H1 (cell line): ENCODE measurements around the gene SCUBE2. TPM values are rescaled to one million over a fixed set of nuclear protein-coding genes. Genes with fewer than 3 reads are reported as not detected.
A peak's percentile ranks its signal among the peaks of the same experiment; 100 is the strongest.

Source experiments
- CTCF ChIA-PET: fragments of 300-600 bp; sonication (Branson Sonifier 250); formaldehyde crosslinking; loops from one replicate; lab custom pipeline; 2021; ENCODE audit not compliant: partially characterized antibody; lab: Charles Lee
- POLR2A ChIA-PET: fragments of 300-600 bp; sonication (Branson Sonifier 250); formaldehyde crosslinking; loops from one replicate; lab custom pipeline; 2021; ENCODE audit warnings: inconsistent platforms; ENCODE audit not compliant: partially characterized antibody; lab: Charles Lee
- DNase-seq, 2 experiments: peaks; one replicate each; pipeline versions ENCODE4 v3.0.0 to v3.0.0-alpha.2; 2010 to 2022; ENCODE audit warnings: low spot score in 2 of 2, low read depth in 1 of 2, mixed read lengths in 1 of 2
- FAIRE-seq: peaks from 2 replicates; lab custom pipeline; 2011; peaks lifted over from hg19 to GRCh38; lab: Jason Lieb, UNC
- H2AFZ ChIP-seq: 2 replicates; pipeline ENCODE4 v1.8.1; 2012; ENCODE audit warnings: low read length, inconsistent platforms
- H2AK5ac ChIP-seq: 2 replicates; pipeline ENCODE4 v1.6.1; 2013; ENCODE audit warnings: low read depth, low read length
- H2BK120ac ChIP-seq: replicated peaks from 2 replicates; pipeline ENCODE3; 2013; ENCODE audit warnings: low read depth, low read length, inconsistent platforms
- H2BK12ac ChIP-seq: 2 replicates; pipeline ENCODE4 v1.6.1; 2013; ENCODE audit warnings: low read depth, low read length
- H2BK15ac ChIP-seq: 2 replicates; pipeline ENCODE4 v1.6.1; 2013; ENCODE audit warnings: low read length
- H2BK20ac ChIP-seq: 2 replicates; pipeline ENCODE4 v1.6.1; 2013; ENCODE audit warnings: low read length
- H2BK5ac ChIP-seq: 2 replicates; pipeline ENCODE4 v1.6.1; 2013; ENCODE audit warnings: low read depth, low read length
- H3K14ac ChIP-seq: 2 replicates; pipeline ENCODE4 v1.6.1; 2013; ENCODE audit warnings: inconsistent platforms; ENCODE audit not compliant: insufficient read length
- H3K18ac ChIP-seq: 2 replicates; pipeline ENCODE4 v1.6.1; 2013; ENCODE audit warnings: low read length; ENCODE audit errors: extremely low read depth
- H3K23ac ChIP-seq: 2 replicates; pipeline ENCODE4 v1.6.1; 2013; ENCODE audit warnings: inconsistent platforms; ENCODE audit not compliant: insufficient read length
- H3K23me2 ChIP-seq: 2 replicates; pipeline ENCODE4 v1.6.1; 2013; ENCODE audit warnings: low read depth, low read length
- H3K27ac ChIP-seq: 2 replicates; pipeline ENCODE4 v1.6.1; 2011; ENCODE audit warnings: low read depth, low read length, inconsistent platforms
- H3K27me3 ChIP-seq, 4 experiments: replicated peaks in 1 of 4; 1 replicate in 1 of 4; 2 replicates in 3 of 4; pipeline versions ENCODE4 v1.6.1 to v1.8.1; 2011 to 2013; ENCODE audit warnings: low read length in 3 of 4, mild to moderate bottlenecking in 3 of 4, inconsistent platforms in 2 of 4, mixed read lengths in 2 of 4, moderate library complexity in 1 of 4; ENCODE audit not compliant: control insufficient read depth in 3 of 4, insufficient read depth in 3 of 4; ENCODE audit errors: extremely low read depth in 1 of 4
- H3K36me3 ChIP-seq, 4 experiments: 2 replicates each; pipeline versions ENCODE4 v1.6.1 to v1.8.1; 2011 to 2013; ENCODE audit warnings: mild to moderate bottlenecking in 4 of 4, low read length in 3 of 4, moderate library complexity in 2 of 4, control low read depth in 1 of 4, inconsistent platforms in 1 of 4; ENCODE audit not compliant: insufficient read depth in 4 of 4, control insufficient read depth in 2 of 4
- H3K4ac ChIP-seq: replicated peaks from 2 replicates; pipeline ENCODE3; 2013; ENCODE audit warnings: low read length, low read depth, mixed read lengths, inconsistent platforms; ENCODE audit not compliant: insufficient read length
- H3K4me1 ChIP-seq, 4 experiments: replicated peaks in 1 of 4; 1 replicate in 1 of 4; 2 replicates in 3 of 4; pipeline versions ENCODE4 v1.6.1 to v1.8.1; 2011 to 2013; ENCODE audit warnings: low read length in 3 of 4, inconsistent platforms in 2 of 4, mixed read lengths in 1 of 4; ENCODE audit not compliant: insufficient read depth in 4 of 4, control insufficient read depth in 3 of 4
- H3K4me2 ChIP-seq, 2 experiments: 2 replicates each; pipeline versions ENCODE4 v1.6.1 to v1.8.1; 2011 to 2013; ENCODE audit warnings: low read depth in 2 of 2, low read length in 2 of 2, control low read depth in 1 of 2, inconsistent platforms in 1 of 2, mild to moderate bottlenecking in 1 of 2; ENCODE audit not compliant: insufficient read depth in 1 of 2
- H3K4me3 ChIP-seq, 4 experiments: fragments of 200-600, 300-600 bp in 1 of 4; sonication (generic), shearing (Covaris generic), sonication (Bioruptor Twin) in 1 of 4; 2 replicates each; pipeline versions ENCODE4 v1.5.1 to v1.8.1; 2011 to 2016; ENCODE audit warnings: low read length in 4 of 4, low read depth in 3 of 4, control low read depth in 2 of 4, inconsistent platforms in 2 of 4, mild to moderate bottlenecking in 2 of 4, mixed read lengths in 1 of 4, moderate library complexity in 1 of 4; ENCODE audit not compliant: insufficient read depth in 2 of 4; ENCODE audit errors: extremely low read depth in 1 of 4
- H3K56ac ChIP-seq: replicated peaks from 2 replicates; pipeline ENCODE3; 2013; ENCODE audit warnings: low read depth, mild to moderate bottlenecking, mixed read lengths, low read length, inconsistent platforms; ENCODE audit not compliant: insufficient read length
- H3K79me1 ChIP-seq: 2 replicates; pipeline ENCODE4 v1.6.1; 2013; ENCODE audit warnings: low read depth, low read length, control low read depth
- H3K79me2 ChIP-seq, 2 experiments: 2 replicates each; pipeline versions ENCODE4 v1.6.1 to v1.8.1; 2012 to 2013; ENCODE audit warnings: low read length in 2 of 2, mild to moderate bottlenecking in 2 of 2, inconsistent platforms in 1 of 2; ENCODE audit not compliant: insufficient read depth in 2 of 2, control insufficient read depth in 1 of 2
- H3K9ac ChIP-seq, 4 experiments: replicated peaks in 1 of 4; 1 replicate in 1 of 4; 2 replicates in 3 of 4; pipeline versions ENCODE4 v1.6.1 to v1.8.1; 2011 to 2013; ENCODE audit warnings: low read depth in 3 of 4, low read length in 3 of 4, control low read depth in 2 of 4, mild to moderate bottlenecking in 2 of 4, moderate library complexity in 2 of 4, inconsistent platforms in 1 of 4; ENCODE audit errors: extremely low read depth in 1 of 4
- H3K9me3 ChIP-seq, 2 experiments: 2 replicates each; pipeline versions ENCODE4 v1.6.1 to v1.8.1; 2012 to 2013; ENCODE audit warnings: mild to moderate bottlenecking in 2 of 2, moderate library complexity in 2 of 2, control low read depth in 1 of 2, inconsistent platforms in 1 of 2, low read depth in 1 of 2, low read length in 1 of 2, mixed read lengths in 1 of 2; ENCODE audit not compliant: insufficient read depth in 2 of 2
- H4K20me1 ChIP-seq, 2 experiments: replicated peaks in 1 of 2; 2 replicates each; pipeline versions ENCODE3 to v1.8.1; 2011 to 2013; ENCODE audit warnings: inconsistent platforms in 2 of 2, low read length in 2 of 2, mild to moderate bottlenecking in 1 of 2; ENCODE audit not compliant: insufficient read depth in 2 of 2, control insufficient read depth in 1 of 2
- H4K5ac ChIP-seq: 2 replicates; pipeline ENCODE4 v1.6.1; 2013; ENCODE audit warnings: low read length, low read depth, mixed read lengths, inconsistent platforms; ENCODE audit not compliant: insufficient read length
- H4K8ac ChIP-seq: 2 replicates; pipeline ENCODE4 v1.8.0; 2013; ENCODE audit warnings: mild to moderate bottlenecking, moderate library complexity, low read length, inconsistent platforms; ENCODE audit not compliant: insufficient read depth; ENCODE audit errors: extremely low read depth
- H4K91ac ChIP-seq: replicated peaks from 2 replicates; pipeline ENCODE3; 2013; ENCODE audit warnings: low read length, mixed read lengths, inconsistent platforms; ENCODE audit not compliant: insufficient read length
- CHD2 ChIP-seq: IDR thresholded peaks from 2 replicates; pipeline ENCODE4 v1.6.1; 2012; ENCODE audit warnings: low read length, improper control_type of control experiment
- CREB1 ChIP-seq: IDR thresholded peaks from 2 replicates; pipeline ENCODE4 v1.6.1; 2012; ENCODE audit warnings: inconsistent platforms
- RAD21 ChIP-seq, 2 experiments: IDR thresholded peaks in 1 of 2; conservative IDR thresholded peaks in 1 of 2; 2 replicates each; pipeline ENCODE4 v1.6.1; 2011; ENCODE audit warnings: low read depth in 2 of 2, low read length in 2 of 2, improper control_type of control experiment in 1 of 2, inconsistent platforms in 1 of 2, mild to moderate bottlenecking in 1 of 2, moderate library complexity in 1 of 2
- SP2 ChIP-seq: IDR thresholded peaks from 2 replicates; pipeline ENCODE4 v1.6.1; 2012; ENCODE audit warnings: mild to moderate bottlenecking, low read length, inconsistent platforms
- YY1 ChIP-seq: IDR thresholded peaks from 2 replicates; pipeline ENCODE4 v1.6.1; 2011; ENCODE audit warnings: low read depth, mild to moderate bottlenecking, low read length
- WGBS, 2 experiments: shearing (Covaris generic) in 1 of 2; methylation state at CpG; one replicate each; pipeline versions ENCODE4 v1.1.6 to v1.1.7; 2013 to 2015; ENCODE audit warnings: low lambda C conversion rate in 2 of 2, mixed read lengths in 2 of 2, inconsistent platforms in 1 of 2, low coverage in 1 of 2, missing lambda C conversion rate in 1 of 2; ENCODE audit not compliant: insufficient replicate concordance in 2 of 2, insufficient coverage in 1 of 2, insufficient read length in 1 of 2; ENCODE audit errors: extremely low coverage in 1 of 2, missing lambda C conversion rate in 1 of 2; 5-methylcytosine and 5-hydroxymethylcytosine counted together
- polyA plus RNA-seq, 7 experiments: library from polyadenylated mRNA; depleted of rRNA in 3 of 7; stranded (reverse) in 5 of 7; unstranded in 2 of 7; fragments of >200 nt in 5 of 7; fragments of 200-250 nt in 2 of 7; gene quantifications; 1 replicate in 5 of 7; 2 replicates in 1 of 7; 4 replicates in 1 of 7; pipeline versions ENCODE4 v1.2.1 to v1.2.3, GENCODE V29; 2011 to 2013; ENCODE audit warnings: missing spikeins in 2 of 7, mixed read lengths in 2 of 7
- total RNA-seq: library from RNA; stranded (reverse); fragmentation: NEBNext Ultra II Directional; extraction: Animal tissue kit (Norgen Biotek cat#: 25700); gene quantifications from 2 replicates; pipeline ENCODE4 v1.2.1, GENCODE V29; 2021
- TF ChIP-seq, protein P1 (sequence below), 3 experiments: IDR thresholded peaks; 1 replicate in 2 of 3; 2 replicates in 1 of 3; pipeline versions ENCODE4 v1.5.1 to v1.6.1; 2011; ENCODE audit warnings: low read length in 3 of 3, mild to moderate bottlenecking in 3 of 3, inconsistent platforms in 2 of 3, low read depth in 1 of 3, moderate library complexity in 1 of 3; ENCODE audit not compliant: insufficient read depth in 1 of 3; ENCODE audit errors: control extremely low read depth in 1 of 3

SCUBE2 gene
- total and polyA plus RNA-seq, 2 of the 8 experiments (the other 6 are each of a cell fraction or from before 2014, with no cell fraction given): 0.29 to 1.2 TPM

DNA sequence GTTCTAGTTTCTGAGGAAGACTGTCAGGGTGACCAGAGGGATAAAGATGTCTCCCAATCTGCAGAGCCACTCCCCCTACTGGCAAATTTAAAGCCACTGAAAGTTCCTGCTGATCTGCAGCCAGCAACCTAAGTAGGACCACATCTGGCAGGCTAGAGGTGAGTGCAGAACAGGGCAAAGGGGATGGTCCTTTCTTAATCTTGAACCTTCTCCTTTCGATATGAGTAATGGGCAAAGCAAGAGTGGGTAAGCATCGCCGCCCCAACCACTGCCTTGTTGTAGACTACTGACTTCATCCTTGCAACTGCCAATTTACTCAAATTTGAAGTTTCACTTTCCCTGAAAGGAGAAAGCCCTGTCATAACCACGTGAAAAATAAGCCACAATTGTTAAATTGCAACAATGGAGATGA, 30.7 kb downstream of the SCUBE2 start:
- Histone ChIP-seq H3K79me1 (no peaks in the 10 kb centered on the region), H2AFZ (no peak overlapping the region), H3K27me3 (no peaks in the 10 kb centered on the region), H2AK5ac (no peak overlapping the region), H3K4me3 (no peak overlapping the region), H3K9me3 (no peaks in the 10 kb centered on the region), H4K20me1 (no peaks in the 10 kb centered on the region), H3K23me2 (no peaks in the 10 kb centered on the region), H3K23ac (no peak overlapping the region), H3K14ac (no peak overlapping the region), H3K18ac (no peak overlapping the region), H4K5ac (no peak overlapping the region), H3K9ac (no peak overlapping the region), H3K36me3 (no peaks in the 10 kb centered on the region), H3K4me1 (no peaks in the 10 kb centered on the region), H3K27ac (no peak overlapping the region), H2BK5ac (no peak overlapping the region), H4K91ac (no peak overlapping the region), H3K56ac (no peak overlapping the region), H4K8ac (no peak overlapping the region), H2BK15ac (no peak overlapping the region), H3K79me2 (no peaks in the 10 kb centered on the region), H2BK12ac (no peak overlapping the region), H3K4me2 (no peak overlapping the region), H2BK120ac (no peak overlapping the region), H2BK20ac (no peak overlapping the region), H3K4ac (no peak overlapping the region)
- ChIA-PET CTCF (interaction anchor here (0.6 to 11.7 kb wide), 28 partner anchors 7 to 678 kb away, joined by 3 to 137 read pairs (median 4); no protein-coding TSS in a partner anchor), POLR2A (no interaction called here)
- DNase-seq (no peak), FAIRE-seq (peak; percentile 52)
- 78% methylated on average over 4 of the region's 4 CpGs; no CpG with 5 or more reads in 1 of the 2 experiments for WGBS, 2 experiments
- TF ChIP-seq SP2 (no peak), CHD2 (no peak), CREB1 (no peak), RAD21 (IDR thresholded peaks at IDR 0.05 in 1 of 2, conservative IDR thresholded peaks at IDR 0.05 in 1 of 2; ENCODE audit: low read depth in 2 of 2, low read length in 2 of 2) (peak; percentile 54 to 69), YY1 (peak; percentile 58; the same call in 1 of the 2 replicates)
- TF ChIP-seq, protein P1, sequence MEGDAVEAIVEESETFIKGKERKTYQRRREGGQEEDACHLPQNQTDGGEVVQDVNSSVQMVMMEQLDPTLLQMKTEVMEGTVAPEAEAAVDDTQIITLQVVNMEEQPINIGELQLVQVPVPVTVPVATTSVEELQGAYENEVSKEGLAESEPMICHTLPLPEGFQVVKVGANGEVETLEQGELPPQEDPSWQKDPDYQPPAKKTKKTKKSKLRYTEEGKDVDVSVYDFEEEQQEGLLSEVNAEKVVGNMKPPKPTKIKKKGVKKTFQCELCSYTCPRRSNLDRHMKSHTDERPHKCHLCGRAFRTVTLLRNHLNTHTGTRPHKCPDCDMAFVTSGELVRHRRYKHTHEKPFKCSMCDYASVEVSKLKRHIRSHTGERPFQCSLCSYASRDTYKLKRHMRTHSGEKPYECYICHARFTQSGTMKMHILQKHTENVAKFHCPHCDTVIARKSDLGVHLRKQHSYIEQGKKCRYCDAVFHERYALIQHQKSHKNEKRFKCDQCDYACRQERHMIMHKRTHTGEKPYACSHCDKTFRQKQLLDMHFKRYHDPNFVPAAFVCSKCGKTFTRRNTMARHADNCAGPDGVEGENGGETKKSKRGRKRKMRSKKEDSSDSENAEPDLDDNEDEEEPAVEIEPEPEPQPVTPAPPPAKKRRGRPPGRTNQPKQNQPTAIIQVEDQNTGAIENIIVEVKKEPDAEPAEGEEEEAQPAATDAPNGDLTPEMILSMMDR (IDR thresholded peaks at IDR 0.05; ENCODE audit: control extremely low read depth in 1 of 3, insufficient read depth in 1 of 3, low read depth in 1 of 3, low read length in 3 of 3): peak; percentile 47 to 71 (median 61)
